ENCODE measurements around the gene DIAPH1.
"Not testable (repeated sequence)": the region's sequence is repeated elsewhere in the genome, so short reads cannot be mapped to it uniquely, and the experiment has no call there.

The DIAPH1 gene

DNA sequence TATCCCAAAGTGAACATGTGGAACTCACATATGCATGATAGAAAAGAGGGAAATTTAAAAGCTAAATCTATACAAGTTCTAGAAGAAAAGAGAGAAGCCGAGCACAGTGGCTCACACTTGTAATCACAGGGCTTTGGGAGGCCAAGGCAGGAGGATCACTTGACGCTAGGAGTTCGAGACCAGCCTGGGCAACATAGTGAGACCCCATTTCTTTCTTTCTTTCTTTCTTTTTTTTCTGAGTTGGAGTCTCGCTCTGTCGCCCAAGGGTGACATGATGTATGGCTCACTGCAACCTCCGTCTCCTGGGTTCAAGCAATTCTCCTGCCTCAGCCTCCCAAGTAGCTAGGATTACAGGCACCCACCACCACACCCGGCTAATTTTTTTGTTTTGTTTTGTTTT, 8.9 kb downstream of the DIAPH1 start:
- DNase-seq (ENCODE audit: low spot score): not testable (repeated sequence)

DNA sequence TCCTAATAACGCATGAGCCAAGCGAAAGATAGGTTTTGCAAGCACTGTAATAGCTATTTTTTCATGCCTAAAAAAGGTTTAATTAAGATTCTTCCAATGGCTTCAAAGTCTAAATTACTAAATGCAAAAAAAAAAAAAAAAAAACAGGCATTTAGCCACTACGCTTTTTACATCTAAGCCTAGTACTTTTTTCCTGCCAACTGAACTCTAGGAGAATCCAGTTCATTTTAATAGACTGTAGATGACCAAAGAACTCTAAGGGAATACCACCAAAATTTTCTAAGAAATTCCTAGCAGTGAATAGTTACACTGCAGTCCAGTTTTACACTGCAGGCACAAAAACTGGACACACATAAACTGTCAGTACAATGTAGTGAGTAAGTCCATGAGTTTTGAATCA, 9.8 kb downstream of the DIAPH1 start:
- DNase-seq (ENCODE audit: low spot score): no peak

DNA sequence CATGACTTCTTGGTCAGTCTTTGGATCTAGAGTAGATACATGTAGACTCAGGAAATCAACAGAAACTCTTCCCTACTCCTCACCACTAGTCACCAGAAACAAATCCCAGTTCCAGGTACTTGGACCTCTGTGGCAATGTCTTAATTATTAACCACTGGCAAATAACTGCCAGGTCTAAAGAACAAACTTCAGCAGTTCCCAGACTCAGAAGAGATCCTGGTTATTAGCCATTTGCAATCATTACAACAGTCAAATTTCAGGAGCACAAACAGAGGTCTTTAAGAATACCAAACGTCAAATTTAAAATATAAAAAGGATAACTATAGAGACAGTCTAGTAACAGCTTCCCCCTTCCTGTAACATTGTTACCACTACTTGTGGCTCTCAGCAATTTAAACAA, 10.2 kb downstream of the DIAPH1 start:
- DNase-seq (ENCODE audit: low spot score): no peak

GRCh38 chr5:141608046-141608445, 10.8 kb downstream of the DIAPH1 start:
- DNase-seq (ENCODE audit: low spot score): no peak

DNA sequence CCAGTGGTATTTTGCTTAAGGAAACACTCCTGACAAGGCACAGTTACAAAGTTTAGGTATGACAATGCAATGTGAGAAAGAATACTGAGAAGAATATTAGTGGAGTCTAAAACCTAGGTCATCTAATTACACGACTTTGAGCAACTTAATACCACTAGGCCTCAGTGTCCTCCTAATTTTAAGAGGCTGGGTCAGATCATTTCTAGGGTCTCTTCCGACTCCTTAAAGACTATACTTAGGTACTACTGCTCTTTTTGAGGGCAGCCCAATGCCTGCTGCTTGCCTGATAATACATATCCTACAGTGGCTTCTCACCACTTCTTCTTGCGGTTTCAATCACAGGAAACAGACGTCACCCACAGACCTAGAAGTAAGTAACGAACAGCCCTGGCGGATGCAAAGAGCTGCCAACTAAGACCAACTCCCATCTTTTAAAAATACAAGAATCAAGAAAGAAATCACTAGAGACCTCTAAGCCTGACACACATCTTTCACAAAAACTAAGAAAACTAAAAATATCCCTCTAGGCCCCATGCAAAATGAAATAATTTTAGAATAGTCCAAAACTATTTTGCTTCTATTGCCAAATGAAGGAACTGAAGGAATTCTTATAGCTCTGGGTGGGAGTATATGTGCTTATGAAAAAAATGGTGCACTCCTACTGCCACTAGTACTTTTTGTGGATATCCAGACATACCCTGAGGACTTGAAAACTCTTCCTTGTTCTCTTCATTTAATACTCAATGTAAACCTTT, 13.1 kb downstream of the DIAPH1 start:
- DNase-seq (ENCODE audit: low spot score): peak; percentile 31

DNA sequence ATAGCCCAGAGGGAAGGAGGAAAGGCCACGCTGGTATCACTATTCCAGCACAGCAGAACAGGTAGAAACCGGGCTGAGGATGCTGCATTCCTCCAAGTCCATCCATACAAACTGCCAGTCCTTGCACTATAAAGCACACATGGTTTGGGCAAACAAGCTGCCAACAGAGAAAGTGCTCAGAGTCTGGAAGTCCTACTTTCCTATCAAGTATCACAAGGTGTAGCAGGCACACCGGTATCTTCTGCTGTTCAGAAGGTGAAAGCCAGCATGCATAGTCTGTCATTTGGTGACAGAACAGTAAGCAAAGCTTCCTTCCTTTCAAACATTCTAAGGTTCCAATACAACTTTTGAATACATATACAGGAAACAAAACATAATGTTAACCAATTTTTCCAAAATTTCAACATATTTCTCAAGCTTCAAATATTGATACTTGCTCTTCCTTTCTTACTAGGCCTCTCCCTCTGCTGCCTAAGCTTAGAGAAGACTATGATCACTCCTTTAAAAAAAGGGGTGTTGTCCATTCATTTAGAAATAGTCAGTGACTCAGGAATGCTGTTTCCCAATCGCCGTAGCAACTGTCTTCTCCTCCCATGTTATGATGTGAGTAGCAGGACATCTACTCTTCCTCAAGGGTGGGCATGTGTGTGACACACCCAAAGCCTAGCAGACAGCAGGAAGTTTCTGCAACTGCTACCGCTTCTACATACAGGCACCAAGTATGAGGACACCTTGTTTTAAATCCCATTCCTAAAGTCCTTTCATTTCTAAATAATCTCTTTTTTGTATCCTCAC, 14.7 kb downstream of the DIAPH1 start:
- DNase-seq (ENCODE audit: low spot score): peak; percentile 89

- no peak for DNase-seq (ENCODE audit: low spot score)
Observed at GRCh38 chr5:141602606-141603005, 16.2 kb downstream of the DIAPH1 start.

DNA sequence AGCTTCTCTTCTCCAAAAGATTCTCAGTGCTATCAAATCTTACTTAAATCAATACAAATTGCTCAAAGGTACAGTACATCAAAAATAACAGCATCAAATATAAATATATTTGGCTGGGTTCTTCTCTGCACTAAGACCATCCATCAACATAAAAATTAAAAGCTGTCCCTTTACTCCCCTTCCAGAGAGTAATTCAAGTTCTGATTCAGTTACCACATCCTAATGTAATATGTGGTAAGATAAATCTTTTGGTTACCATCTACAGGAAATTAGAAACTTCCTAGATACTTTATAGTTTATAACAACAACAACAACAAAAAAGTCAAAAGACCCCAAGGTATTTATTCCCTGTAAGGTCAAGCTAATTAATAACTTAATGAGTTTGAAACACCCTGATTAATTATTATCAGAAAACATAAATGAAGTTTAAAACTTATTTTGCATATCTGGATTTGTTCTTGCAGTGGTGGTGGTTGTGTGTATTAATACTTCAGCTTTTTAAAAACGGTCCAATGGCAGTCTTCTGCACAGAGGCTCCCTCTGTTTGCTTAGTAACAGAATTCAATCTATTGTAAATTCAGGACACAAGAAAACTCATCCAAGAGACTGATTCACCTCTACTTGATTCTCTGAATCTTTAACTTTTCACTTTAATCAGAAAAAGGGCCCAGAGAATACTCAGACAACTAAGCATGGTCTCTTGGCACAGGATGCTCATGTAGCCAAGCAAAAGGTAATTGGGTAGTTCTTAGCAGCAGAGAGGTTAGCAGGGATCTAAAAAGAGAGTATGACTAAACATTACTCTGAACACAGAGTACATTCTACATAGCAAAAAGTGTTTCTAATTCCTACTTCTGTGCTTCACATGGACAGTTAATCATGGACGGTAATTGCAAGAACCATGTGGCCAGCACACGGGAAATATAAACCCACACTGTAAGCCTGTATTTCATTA, 20.1 kb downstream of the DIAPH1 start:
- peak; percentile 38 for DNase-seq (ENCODE audit: low spot score)

DNA sequence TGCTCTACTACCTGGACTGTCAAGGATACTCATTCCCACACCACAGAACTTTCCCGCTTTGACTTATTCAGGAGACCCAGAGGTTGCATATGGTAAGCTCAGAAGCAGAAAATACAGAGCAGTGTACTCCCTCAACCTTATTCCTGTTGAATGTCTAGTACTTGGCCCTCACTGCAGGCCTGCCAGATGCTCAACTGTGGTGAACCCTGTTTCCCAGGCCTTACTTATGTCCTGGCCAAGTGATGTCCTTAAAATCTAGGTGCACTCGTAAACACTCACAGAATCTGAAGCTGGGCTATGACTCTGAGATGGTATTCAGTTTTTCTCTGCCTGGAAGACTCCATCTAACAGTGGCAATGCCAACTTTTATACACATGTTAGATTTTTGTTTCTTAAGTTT, 21.0 kb downstream of the DIAPH1 start:
- no peak for DNase-seq (ENCODE audit: low spot score)

GRCh38 chr5:141597394-141597793, 21.4 kb downstream of the DIAPH1 start:
- no peak for DNase-seq (ENCODE audit: low spot score)

- no peak for DNase-seq (ENCODE audit: low spot score)
Observed at GRCh38 chr5:141596867-141597266, 21.9 kb downstream of the DIAPH1 start.

- DNase-seq (ENCODE audit: low spot score): no peak
Observed at GRCh38 chr5:141590127-141590526, 28.7 kb downstream of the DIAPH1 start.

DNA sequence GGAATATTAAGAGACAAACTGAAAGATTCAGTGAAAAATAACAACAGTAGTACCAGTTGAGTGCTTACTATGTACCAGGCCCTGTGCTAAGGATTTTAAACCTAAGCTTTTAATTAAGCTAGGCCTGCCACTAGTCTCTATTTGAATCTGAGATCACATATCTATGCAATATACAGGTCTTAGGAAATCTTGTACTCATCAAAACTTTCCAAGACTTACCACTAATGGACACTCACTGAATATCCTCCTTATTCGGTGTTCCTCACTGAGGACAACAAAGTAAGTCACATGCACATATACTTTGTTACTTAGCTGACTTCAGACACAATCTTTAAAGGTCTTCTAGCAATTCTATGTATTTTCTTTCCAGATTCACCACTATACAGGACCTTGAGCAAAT, 32.6 kb downstream of the DIAPH1 start:
- DNase-seq (ENCODE audit: low spot score): no peak

- no peak for DNase-seq (ENCODE audit: low spot score)
Observed at GRCh38 chr5:141585594-141585993, 33.2 kb downstream of the DIAPH1 start.

GRCh38 chr5:141574122-141574510, 44.7 kb downstream of the DIAPH1 start:
- DNase-seq (ENCODE audit: low spot score): no peak

GRCh38 chr5:141573489-141574121, 45.2 kb downstream of the DIAPH1 start:
- no peak for DNase-seq (ENCODE audit: low spot score)

DNA sequence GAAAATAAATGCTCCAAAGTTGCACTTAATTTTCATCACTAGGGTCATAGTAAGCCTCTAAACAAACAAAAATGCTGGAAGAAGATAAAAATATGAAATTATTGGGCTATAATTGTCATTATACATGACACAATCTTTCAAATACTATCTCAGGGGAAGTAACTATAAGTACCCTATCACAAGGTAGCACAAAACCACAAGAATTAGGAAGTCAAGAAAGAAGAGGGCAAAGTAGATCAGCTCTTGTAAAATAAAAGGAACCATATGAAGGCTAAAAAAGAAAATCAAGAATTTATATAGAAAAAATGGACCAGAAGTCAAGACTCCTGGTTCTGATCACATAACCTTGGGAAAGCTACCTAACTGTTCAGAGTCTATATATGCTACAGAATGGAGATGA, 48.1 kb downstream of the DIAPH1 start:
- no peak for DNase-seq (ENCODE audit: low spot score)

DNA sequence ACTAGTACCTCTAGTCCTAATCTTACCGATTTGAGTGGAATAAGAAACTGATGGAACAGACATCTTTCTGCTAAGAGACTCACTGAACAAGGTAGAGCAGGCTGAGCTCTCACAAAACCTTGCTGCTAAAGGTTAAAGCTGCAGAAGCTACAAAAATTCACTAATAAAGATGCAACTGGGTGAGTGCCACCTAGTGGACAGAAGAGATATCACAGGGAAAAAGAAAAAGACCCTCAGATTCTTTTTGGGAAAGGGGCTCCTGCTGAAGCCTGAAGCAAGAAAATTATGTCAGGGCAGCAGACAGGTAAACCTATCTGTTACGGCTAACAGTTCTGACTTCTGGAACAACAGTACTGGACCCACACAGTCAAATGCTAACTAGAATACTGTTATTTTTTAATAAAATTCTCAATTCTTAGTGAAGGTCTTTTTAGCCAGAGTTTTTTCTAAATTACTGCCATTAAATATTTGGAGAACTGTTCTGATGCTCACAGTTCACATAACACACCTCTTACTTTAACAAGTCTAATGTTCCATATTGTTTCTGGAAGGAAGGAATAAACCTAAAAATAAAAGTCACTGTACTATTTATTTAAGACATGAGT, 51.2 kb downstream of the DIAPH1 start:
- DNase-seq (ENCODE audit: low spot score): peak; percentile 38

DNA sequence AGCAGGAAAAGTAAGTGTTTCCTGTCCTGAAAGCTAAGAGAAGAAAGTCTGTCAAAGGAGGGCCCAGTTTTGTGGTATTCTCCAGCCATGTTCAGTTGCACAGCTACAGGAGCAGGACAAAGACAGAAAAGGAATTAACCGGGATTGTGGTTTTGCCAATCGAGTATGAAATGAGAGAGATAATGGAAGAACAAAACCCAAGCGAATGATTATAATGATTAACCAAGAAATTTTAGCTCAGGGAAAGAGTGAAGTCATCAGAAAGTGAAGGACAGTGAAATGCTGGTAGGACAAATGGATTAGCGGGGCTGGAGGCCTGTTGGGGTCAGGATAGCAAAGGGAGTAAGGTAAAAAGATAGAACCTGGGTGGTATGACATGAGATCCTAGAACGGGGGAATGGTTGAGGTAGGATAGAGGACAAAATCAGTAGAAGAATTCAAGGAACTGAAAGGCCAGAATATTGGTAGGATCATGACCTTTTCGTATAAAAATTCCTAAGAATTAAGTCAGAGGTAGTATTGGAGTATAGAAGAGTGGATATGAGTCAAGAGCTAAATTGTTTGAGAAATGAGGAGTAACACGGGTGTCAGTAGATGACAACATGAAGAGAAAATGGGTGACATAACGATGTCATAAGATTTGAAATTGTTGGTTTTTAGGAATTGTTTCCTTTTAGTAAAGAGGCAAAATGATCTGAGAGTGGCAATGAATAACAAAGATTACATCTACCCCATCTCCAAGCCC, 52.8 kb downstream of the DIAPH1 start:
- DNase-seq (ENCODE audit: low spot score): no peak

GRCh38 chr5:141564216-141564692, 54.5 kb downstream of the DIAPH1 start:
- peak; percentile 75 for DNase-seq (ENCODE audit: low spot score)

Measured in GM03348 (cell line).